Measurements from ENCODE around the gene CSF1. TPM values are rescaled to one million over a fixed set of nuclear protein-coding genes. Genes with fewer than 3 reads are reported as not detected.

CSF1 gene
- total and polyA plus RNA-seq, 4 experiments from 2014 or later: 5.0 to 13.9 (median 11.4) TPM

GRCh38 chr1:109923131-109923945 lies 12.7 kb downstream of the CSF1 start:
- Histone ChIP-seq H3K4me1 (ENCODE audit: insufficient read depth, low read length) (no peaks in the 10 kb centered on the region), H3K27me3 (ENCODE audit: insufficient read depth, low read length) (no peaks in the 10 kb centered on the region), H3K36me3 (ENCODE audit: insufficient read depth, low read length) (peaks cover 61% of the 10 kb centered on the region), H3K27ac (ENCODE audit: low read depth, low read length) (no peak overlapping the region), H3K9me3 (ENCODE audit: control insufficient read depth in 1 of 2, low read length in 2 of 2) (no peaks in the 10 kb centered on the region), H3K4me3 (ENCODE audit: low read length in 2 of 2) (no peak overlapping the region)
- Mint-ChIP-seq H3K4me3 (peak overlapping the region in 1 of 8 donors; percentile 43), H3K27me3 (no peaks in the 10 kb centered on the region), H3K9me3 (no peaks in the 10 kb centered on the region), H3K27ac (peak overlapping the region in 3 of 7 donors; percentile 10 to 60 (median 34)), H3K36me3 (peaks cover 74 to 77% of the 10 kb centered on the region in 2 donors), H3K4me1 (peaks cover 3 to 6% (median 4%) of the 10 kb centered on the region in 4 donors)
- ChIA-PET CTCF (ENCODE audit: partially characterized antibody) (interaction anchor here (0.8 to 1.3 kb wide), 7 partner anchors 8 to 147 kb away, joined by 3 to 4 read pairs (median 3); no protein-coding TSS in a partner anchor), POLR2A (ENCODE audit: partially characterized antibody) (interaction anchor here (1.1 to 2.4 kb wide), 2 partner anchors 12 to 133 kb away, joined by 6 to 7 read pairs; partner anchors contain the start of gene CSF1)
- intact Hi-C loops (cut with micrococcal nuclease): no loop called here
- no peak for DNase-seq

GRCh38 chr1:109923946-109924275 lies 13.3 kb downstream of the CSF1 start:
- POLR2A ChIA-PET (ENCODE audit: partially characterized antibody): interaction anchor here (1.1 to 2.4 kb wide), 2 partner anchors 13 to 133 kb away, joined by 6 to 7 read pairs; partner anchors contain the start of gene CSF1

DNA sequence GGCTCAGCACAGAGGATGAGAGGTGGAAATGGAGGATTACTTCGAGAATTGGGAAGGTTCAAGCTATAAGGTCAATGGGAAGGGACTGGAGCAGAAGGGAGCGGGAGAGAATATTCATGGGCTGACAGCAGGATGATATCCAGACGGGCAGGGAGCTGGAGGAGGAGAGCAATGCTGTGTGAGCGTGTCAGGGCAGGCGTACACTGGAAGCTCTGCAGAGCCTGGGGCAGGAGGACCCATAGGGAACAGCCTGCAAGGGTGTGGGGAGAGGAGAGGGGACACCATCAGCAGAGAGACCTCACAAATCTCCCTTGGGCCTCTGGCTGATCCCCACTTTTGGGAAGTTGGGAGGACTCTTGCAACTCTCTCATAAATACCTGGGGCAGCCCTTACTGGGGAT lies 13.7 kb downstream of the CSF1 start:
- CTCF ChIA-PET (ENCODE audit: partially characterized antibody): interaction anchor here (0.8 to 1.5 kb wide), 4 partner anchors 18 to 150 kb away, joined by 3 read pairs; no protein-coding TSS in a partner anchor
- H3K4me1 ChIP-seq (ENCODE audit: insufficient read depth, low read length): no peaks in the 10 kb centered on the region
- intact Hi-C loops (cut with micrococcal nuclease): no loop called here
- no peak overlapping the region for H3K27ac ChIP-seq (ENCODE audit: low read depth, low read length)
- Mint-ChIP-seq H3K36me3 (peaks cover 69 to 72% of the 10 kb centered on the region in 2 donors), H3K9me3 (no peaks in the 10 kb centered on the region), H3K27ac (peak overlapping the region in 1 of 7 donors; percentile 63), H3K4me1 (peaks cover 0 to 4% (median 3%) of the 10 kb centered on the region in 4 donors), H3K27me3 (no peaks in the 10 kb centered on the region), H3K4me3 (peak overlapping the region in 2 of 8 donors; percentile 4 to 29)
- peaks cover 51% of the 10 kb centered on the region for H3K36me3 ChIP-seq (ENCODE audit: insufficient read depth, low read length)
- no peaks in the 10 kb centered on the region for H3K27me3 ChIP-seq (ENCODE audit: insufficient read depth, low read length)
- POLR2A ChIA-PET (ENCODE audit: partially characterized antibody): interaction anchor here (1.1 kb wide), 1 partner anchor 13 kb away, joined by 6 read pairs; the partner anchor contains the start of gene CSF1
- H3K9me3 ChIP-seq (ENCODE audit: control insufficient read depth in 1 of 2, low read length in 2 of 2): no peaks in the 10 kb centered on the region
- H3K4me3 ChIP-seq (ENCODE audit: low read length in 2 of 2): no peak overlapping the region
- DNase-seq: no peak

More at GRCh38 chr1:109923946-109924275, 13.3 kb downstream of the CSF1 start:
- Mint-ChIP-seq H3K27ac (peak overlapping the region in 1 of 7 donors; percentile 63), H3K9me3 (no peaks in the 10 kb centered on the region), H3K4me1 (peaks cover 0 to 4% (median 4%) of the 10 kb centered on the region in 4 donors), H3K36me3 (peaks cover 72% of the 10 kb centered on the region in 2 donors), H3K4me3 (peak overlapping the region in 1 of 8 donors; percentile 4), H3K27me3 (no peaks in the 10 kb centered on the region)
- H3K27ac ChIP-seq (ENCODE audit: low read depth, low read length): no peak overlapping the region
- H3K27me3 ChIP-seq (ENCODE audit: insufficient read depth, low read length): no peaks in the 10 kb centered on the region
- CTCF ChIA-PET (ENCODE audit: partially characterized antibody): interaction anchor here (0.8 to 1.5 kb wide), 6 partner anchors 9 to 150 kb away, joined by 3 to 4 read pairs (median 3); no protein-coding TSS in a partner anchor
- no peak overlapping the region for H3K4me3 ChIP-seq (ENCODE audit: low read length in 2 of 2)
- H3K9me3 ChIP-seq (ENCODE audit: control insufficient read depth in 1 of 2, low read length in 2 of 2): no peaks in the 10 kb centered on the region
- intact Hi-C loops (cut with micrococcal nuclease): no loop called here
- DNase-seq: no peak
- no peaks in the 10 kb centered on the region for H3K4me1 ChIP-seq (ENCODE audit: insufficient read depth, low read length)
- H3K36me3 ChIP-seq (ENCODE audit: insufficient read depth, low read length): peaks cover 55% of the 10 kb centered on the region

GRCh38 chr1:109925159-109925990 lies 14.7 kb downstream of the CSF1 start:
- peak overlapping the region in 3 of 7 donors; percentile 15 to 37 (median 36) for H3K27ac Mint-ChIP-seq
- CTCF ChIA-PET (ENCODE audit: partially characterized antibody): interaction anchor here (1.5 kb wide), 2 partner anchors 58 to 151 kb away, joined by 3 to 4 read pairs; no protein-coding TSS in a partner anchor

DNA sequence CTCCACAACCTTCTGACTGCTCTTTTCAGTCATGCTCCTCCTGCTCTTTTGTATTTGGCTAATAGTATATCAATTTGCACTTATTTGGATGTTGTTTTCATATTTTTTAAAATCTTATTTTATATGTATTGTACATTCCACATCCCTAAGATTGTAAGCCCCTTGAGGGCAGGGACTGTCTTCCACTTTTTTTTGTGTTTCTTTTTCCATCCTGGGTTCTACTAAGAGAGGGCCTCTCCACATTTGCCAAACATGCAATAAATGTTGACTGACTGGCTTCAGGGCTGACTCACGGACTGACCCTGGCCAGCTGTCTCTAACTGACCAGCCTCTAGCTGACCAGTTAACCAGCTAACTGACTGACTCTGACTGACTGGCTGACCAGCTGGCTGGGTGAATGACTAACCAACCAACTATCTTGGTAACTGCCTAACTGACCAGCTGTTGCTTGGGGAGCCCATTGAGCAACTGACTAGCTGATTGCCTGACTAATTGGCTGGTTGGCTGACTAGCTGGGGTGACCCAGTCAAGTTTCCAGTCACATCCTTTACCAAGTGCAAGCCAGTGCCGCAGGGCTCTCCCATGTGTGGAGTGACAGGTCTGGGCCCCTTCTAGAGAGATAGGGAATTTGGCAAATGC lies 16.1 kb downstream of the CSF1 start:
- Mint-ChIP-seq H3K4me3 (no peak overlapping the region), H3K27me3 (no peaks in the 10 kb centered on the region), H3K36me3 (peaks cover 56 to 70% of the 10 kb centered on the region in 2 donors), H3K27ac (peak overlapping the region in 2 of 7 donors; percentile 56 to 70), H3K9me3 (no peaks in the 10 kb centered on the region), H3K4me1 (peaks cover 0 to 3% (median 1%) of the 10 kb centered on the region in 4 donors)
- H3K4me1 ChIP-seq (ENCODE audit: insufficient read depth, low read length): no peaks in the 10 kb centered on the region
- H3K4me3 ChIP-seq (ENCODE audit: low read length in 2 of 2): no peak overlapping the region
- ChIA-PET POLR2A (ENCODE audit: partially characterized antibody) (no interaction called here), CTCF (ENCODE audit: partially characterized antibody) (interaction anchor here (0.8 kb wide), 1 partner anchor 58 kb away, joined by 3 read pairs; the partner anchor contains the start of gene AHCYL1)
- DNase-seq: no peak
- H3K27me3 ChIP-seq (ENCODE audit: insufficient read depth, low read length): no peaks in the 10 kb centered on the region
- peaks cover 44% of the 10 kb centered on the region for H3K36me3 ChIP-seq (ENCODE audit: insufficient read depth, low read length)
- intact Hi-C loops (cut with micrococcal nuclease): no loop called here
- no peak overlapping the region for H3K27ac ChIP-seq (ENCODE audit: low read depth, low read length)
- no peaks in the 10 kb centered on the region for H3K9me3 ChIP-seq (ENCODE audit: control insufficient read depth in 1 of 2, low read length in 2 of 2)

More at GRCh38 chr1:109925159-109925990, 14.7 kb downstream of the CSF1 start:
- Histone ChIP-seq H3K27me3 (ENCODE audit: insufficient read depth, low read length) (no peaks in the 10 kb centered on the region), H3K36me3 (ENCODE audit: insufficient read depth, low read length) (peaks cover 44% of the 10 kb centered on the region), H3K4me1 (ENCODE audit: insufficient read depth, low read length) (no peaks in the 10 kb centered on the region), H3K9me3 (ENCODE audit: control insufficient read depth in 1 of 2, low read length in 2 of 2) (no peaks in the 10 kb centered on the region), H3K4me3 (ENCODE audit: low read length in 2 of 2) (no peak overlapping the region), H3K27ac (ENCODE audit: low read depth, low read length) (no peak overlapping the region)
- POLR2A ChIA-PET (ENCODE audit: partially characterized antibody): no interaction called here
- intact Hi-C loops (cut with micrococcal nuclease): no loop called here
- Mint-ChIP-seq H3K36me3 (peaks cover 69 to 81% of the 10 kb centered on the region in 2 donors), H3K9me3 (no peaks in the 10 kb centered on the region), H3K4me1 (peaks cover 0 to 4% (median 3%) of the 10 kb centered on the region in 4 donors), H3K27me3 (no peaks in the 10 kb centered on the region), H3K4me3 (no peak overlapping the region)
- no peak for DNase-seq

DNA sequence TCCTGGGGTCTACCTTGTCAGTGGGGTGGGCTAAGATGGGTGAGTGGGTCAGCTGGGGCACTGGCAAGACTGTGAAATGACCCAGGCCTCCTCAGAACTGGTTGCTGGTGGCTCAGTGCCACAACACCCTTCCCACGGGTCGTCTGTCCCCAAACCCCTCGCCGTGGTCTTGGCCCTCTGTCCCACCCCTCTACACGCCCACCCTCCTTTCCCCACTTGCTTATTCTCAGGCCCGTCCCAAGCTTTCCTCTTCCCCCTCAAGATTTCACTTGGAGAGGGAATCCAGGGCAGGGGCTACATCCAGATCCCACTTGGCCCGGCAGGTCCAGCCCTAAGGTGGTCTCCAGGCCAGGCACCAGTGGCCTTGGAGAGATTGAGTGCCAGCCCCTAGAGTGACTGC lies 16.7 kb downstream of the CSF1 start:
- CTCF ChIA-PET (ENCODE audit: partially characterized antibody): no interaction called here
- no peaks in the 10 kb centered on the region for H3K9me3 Mint-ChIP-seq

More for the DNA sequence above, 16.7 kb downstream of the CSF1 start:
- Histone ChIP-seq H3K4me3 (ENCODE audit: low read length in 2 of 2) (no peak overlapping the region), H3K27ac (ENCODE audit: low read depth, low read length) (no peak overlapping the region), H3K9me3 (ENCODE audit: control insufficient read depth in 1 of 2, low read length in 2 of 2) (no peaks in the 10 kb centered on the region), H3K27me3 (ENCODE audit: insufficient read depth, low read length) (no peaks in the 10 kb centered on the region), H3K36me3 (ENCODE audit: insufficient read depth, low read length) (peaks cover 39% of the 10 kb centered on the region), H3K4me1 (ENCODE audit: insufficient read depth, low read length) (no peaks in the 10 kb centered on the region)
- Mint-ChIP-seq H3K27ac (peak overlapping the region in 1 of 7 donors; percentile 35), H3K27me3 (no peaks in the 10 kb centered on the region), H3K36me3 (peaks cover 50 to 66% of the 10 kb centered on the region in 2 donors), H3K4me1 (peaks cover 0 to 3% (median 0%) of the 10 kb centered on the region in 4 donors), H3K4me3 (no peak overlapping the region)
- intact Hi-C loops (cut with micrococcal nuclease): no loop called here
- POLR2A ChIA-PET (ENCODE audit: partially characterized antibody): no interaction called here
- no peak for DNase-seq

Measured in CD4-positive, alpha-beta memory T cell (primary cell).